Duodenal mucosa (tissue), 2 donors: Measurements from ENCODE around the gene PAX5.
A peak's percentile ranks its signal among the peaks of the same experiment; 100 is the strongest.

ENCODE experiments used
- H3K27ac ChIP-seq: one replicate; pipeline ENCODE4 v1.7.0; 2013; ENCODE audit warnings: low read depth, low read length
- H3K27me3 ChIP-seq, 2 donors: one replicate each; pipeline ENCODE4 v1.7.0; 2013; ENCODE audit warnings: low read length in 2 of 2, control low read depth in 1 of 2; ENCODE audit not compliant: insufficient read depth in 2 of 2, control insufficient read depth in 1 of 2
- H3K36me3 ChIP-seq, 2 donors: one replicate each; pipeline ENCODE4 v1.7.0; 2013; ENCODE audit warnings: low read length in 2 of 2, control low read depth in 1 of 2; ENCODE audit not compliant: insufficient read depth in 2 of 2, control insufficient read depth in 1 of 2
- H3K4me1 ChIP-seq, 2 donors: one replicate each; pipeline ENCODE4 v1.7.0; 2013; ENCODE audit warnings: low read length in 2 of 2, control low read depth in 1 of 2; ENCODE audit not compliant: insufficient read depth in 2 of 2, control insufficient read depth in 1 of 2
- H3K4me3 ChIP-seq, 2 donors: one replicate each; pipeline ENCODE4 v1.7.0; 2013; ENCODE audit warnings: low read length in 2 of 2, low read depth in 1 of 2
- H3K9ac ChIP-seq, 2 donors: one replicate each; pipeline ENCODE4 v1.7.0; 2013; ENCODE audit warnings: low read length in 2 of 2, low read depth in 1 of 2
- H3K9me3 ChIP-seq, 2 donors: one replicate each; pipeline ENCODE4 v1.7.0; 2013; ENCODE audit warnings: low read length in 2 of 2, control low read depth in 1 of 2; ENCODE audit not compliant: control insufficient read depth in 1 of 2

PAX5 gene

GRCh38 chr9:36970007-36970888 is 63.8 kb downstream of the PAX5 start:
- H3K36me3 ChIP-seq: no peaks in the 10 kb centered on the region
- H3K9me3 ChIP-seq: no peaks in the 10 kb centered on the region
- no peak overlapping the region for H3K27ac ChIP-seq
- peaks cover 0 to 4% of the 10 kb centered on the region in 2 donors for H3K27me3 ChIP-seq
- no peak overlapping the region for H3K9ac ChIP-seq
- H3K4me3 ChIP-seq: no peak overlapping the region
- H3K4me1 ChIP-seq: no peaks in the 10 kb centered on the region

GRCh38 chr9:36969216-36969771 is 64.8 kb downstream of the PAX5 start:
- Histone ChIP-seq H3K4me3 (no peak overlapping the region), H3K9ac (no peak overlapping the region), H3K36me3 (no peaks in the 10 kb centered on the region), H3K9me3 (no peaks in the 10 kb centered on the region), H3K27me3 (peaks cover 0 to 4% of the 10 kb centered on the region in 2 donors), H3K4me1 (no peaks in the 10 kb centered on the region), H3K27ac (no peak overlapping the region)

- Histone ChIP-seq H3K36me3 (no peaks in the 10 kb centered on the region), H3K9me3 (no peaks in the 10 kb centered on the region), H3K27ac (no peak overlapping the region)
Observed at GRCh38 chr9:36968574-36969215, 65.4 kb downstream of the PAX5 start.

GRCh38 chr9:36967997-36968396 is 66.1 kb downstream of the PAX5 start:
- no peak overlapping the region for H3K9ac ChIP-seq
- no peak overlapping the region for H3K4me3 ChIP-seq
- H3K9me3 ChIP-seq: no peaks in the 10 kb centered on the region

More at GRCh38 chr9:36968574-36969215, 65.4 kb downstream of the PAX5 start:
- Histone ChIP-seq H3K4me3 (no peak overlapping the region), H3K4me1 (no peaks in the 10 kb centered on the region), H3K27me3 (peaks cover 0 to 4% of the 10 kb centered on the region in 2 donors), H3K9ac (no peak overlapping the region)

GRCh38 chr9:36966371-36967097 is 67.5 kb downstream of the PAX5 start:
- H3K9ac ChIP-seq: no peak overlapping the region
- no peaks in the 10 kb centered on the region for H3K9me3 ChIP-seq
- H3K36me3 ChIP-seq: no peaks in the 10 kb centered on the region
- no peaks in the 10 kb centered on the region for H3K4me1 ChIP-seq
- H3K4me3 ChIP-seq: no peak overlapping the region
- no peak overlapping the region for H3K27ac ChIP-seq
- H3K27me3 ChIP-seq: peaks cover 0 to 7% of the 10 kb centered on the region in 2 donors

More at GRCh38 chr9:36967997-36968396, 66.1 kb downstream of the PAX5 start:
- Histone ChIP-seq H3K27me3 (peaks cover 0 to 4% of the 10 kb centered on the region in 2 donors), H3K27ac (no peak overlapping the region), H3K36me3 (no peaks in the 10 kb centered on the region), H3K4me1 (no peaks in the 10 kb centered on the region)

GRCh38 chr9:36964791-36965190 is 69.3 kb downstream of the PAX5 start:
- no peak overlapping the region for H3K27ac ChIP-seq
- H3K4me3 ChIP-seq: no peak overlapping the region
- H3K9me3 ChIP-seq: no peaks in the 10 kb centered on the region
- H3K27me3 ChIP-seq: peaks cover 0 to 4% of the 10 kb centered on the region in 2 donors
- H3K4me1 ChIP-seq: no peaks in the 10 kb centered on the region
- H3K36me3 ChIP-seq: no peaks in the 10 kb centered on the region
- H3K9ac ChIP-seq: no peak overlapping the region

GRCh38 chr9:36963346-36963745 is 70.7 kb downstream of the PAX5 start:
- Histone ChIP-seq H3K27ac (no peak overlapping the region), H3K4me1 (no peaks in the 10 kb centered on the region), H3K36me3 (no peaks in the 10 kb centered on the region), H3K9me3 (no peaks in the 10 kb centered on the region), H3K9ac (no peak overlapping the region), H3K27me3 (peaks cover 0 to 4% of the 10 kb centered on the region in 2 donors), H3K4me3 (no peak overlapping the region)

GRCh38 chr9:36962691-36963090 is 71.4 kb downstream of the PAX5 start:
- Histone ChIP-seq H3K4me3 (no peak overlapping the region), H3K9me3 (no peaks in the 10 kb centered on the region), H3K36me3 (no peaks in the 10 kb centered on the region), H3K4me1 (no peaks in the 10 kb centered on the region), H3K9ac (no peak overlapping the region), H3K27me3 (peaks cover 0 to 4% of the 10 kb centered on the region in 2 donors), H3K27ac (no peak overlapping the region)

- H3K27ac ChIP-seq: no peak overlapping the region
- H3K27me3 ChIP-seq: peaks cover 0 to 9% of the 10 kb centered on the region in 2 donors
- H3K9me3 ChIP-seq: no peaks in the 10 kb centered on the region
- no peaks in the 10 kb centered on the region for H3K36me3 ChIP-seq
- H3K4me1 ChIP-seq: no peaks in the 10 kb centered on the region
- H3K4me3 ChIP-seq: peak overlapping the region; percentile 30 to 32
- no peak overlapping the region for H3K9ac ChIP-seq
Observed at GRCh38 chr9:36961561-36962325, 72.3 kb downstream of the PAX5 start.
